IMR-90 (cell line): ENCODE data around the gene RASGRF1. TPM values are rescaled to one million over a fixed set of nuclear protein-coding genes. Genes with fewer than 3 reads are reported as not detected.

ENCODE experiments used
- ATAC-seq: fragments of 200-7000 bp; cut with Tn5 transposase; 2 replicates; pipeline ENCODE4 v1.9.1; 2020; ENCODE audit warnings: low read depth, mild to moderate bottlenecking, moderate library complexity
- BruUV-seq: library from RNA; stranded (reverse); fragments of 400-500 nt; replicated peaks from 2 replicates; lab custom pipeline; 2021; lab: Mats Ljungman, UMichigan
- CTCF ChIA-PET: fragments of 300-600 bp; formaldehyde crosslinking; extraction: SDS; loops from one replicate; lab custom pipeline; 2021; ENCODE audit warnings: antibody characterized with exemption; lab: Yijun Ruan, JAX
- POLR2A ChIA-PET: fragments of 300-600 bp; sonication (Branson Sonifier 250); formaldehyde crosslinking; loops from one replicate; lab custom pipeline; 2022; ENCODE audit warnings: antibody characterized with exemption; ENCODE audit not compliant: unreplicated experiment; lab: Charles Lee
- DNase-seq: peaks from one replicate; pipeline ENCODE4 v3.0.0; 2013
- H2AFZ ChIP-seq: replicated peaks from 2 replicates; pipeline ENCODE3; 2013; ENCODE audit warnings: low read length, mild to moderate bottlenecking; ENCODE audit not compliant: poor library complexity
- H2AK5ac ChIP-seq: 2 replicates; pipeline ENCODE4 v1.6.1; 2013; ENCODE audit warnings: low read depth, low read length, inconsistent platforms
- H2AK9ac ChIP-seq: replicated peaks from 2 replicates; pipeline ENCODE3; 2013; ENCODE audit warnings: mild to moderate bottlenecking, low read depth, low read length, moderate library complexity; ENCODE audit not compliant: poor library complexity
- H2BK120ac ChIP-seq: 2 replicates; pipeline ENCODE4 v1.6.1; 2013; ENCODE audit warnings: low read depth, low read length, inconsistent platforms
- H2BK15ac ChIP-seq: 3 replicates; pipeline ENCODE4 v1.6.1; 2013; ENCODE audit warnings: low read depth, low read length, inconsistent platforms
- H2BK20ac ChIP-seq: 2 replicates; pipeline ENCODE4 v1.6.1; 2013; ENCODE audit warnings: low read depth, mild to moderate bottlenecking, inconsistent platforms, low read length, moderate library complexity
- H2BK5ac ChIP-seq: 2 replicates; pipeline ENCODE4 v1.6.1; 2013; ENCODE audit warnings: mild to moderate bottlenecking, low read depth, low read length, inconsistent platforms; ENCODE audit not compliant: poor library complexity, severe bottlenecking
- H3K14ac ChIP-seq: replicated peaks from 2 replicates; pipeline ENCODE4 v1.6.1; 2013; ENCODE audit warnings: low read depth, low read length, inconsistent platforms
- H3K18ac ChIP-seq: 2 replicates; pipeline ENCODE4 v1.6.1; 2013; ENCODE audit warnings: low read depth, low read length, control low read depth
- H3K23ac ChIP-seq: 2 replicates; pipeline ENCODE4 v1.6.1; 2013; ENCODE audit warnings: low read depth, low read length, inconsistent platforms
- H3K27ac ChIP-seq: 2 replicates; pipeline ENCODE4 v1.5.1; 2013; ENCODE audit warnings: mild to moderate bottlenecking, control low read depth, low read length; ENCODE audit not compliant: insufficient read depth
- H3K27me3 ChIP-seq: 2 replicates; pipeline ENCODE4 v1.6.1; 2013; ENCODE audit warnings: low read length; ENCODE audit not compliant: control insufficient read depth, insufficient read depth
- H3K36me3 ChIP-seq: 2 replicates; pipeline ENCODE4 v1.6.1; 2013; ENCODE audit warnings: low read length, mixed read lengths; ENCODE audit not compliant: control insufficient read depth, insufficient read depth
- H3K4ac ChIP-seq: 2 replicates; pipeline ENCODE4 v1.6.1; 2013; ENCODE audit warnings: low read depth, low read length, inconsistent platforms
- H3K4me1 ChIP-seq: 2 replicates; pipeline ENCODE4 v1.6.1; 2013; ENCODE audit warnings: low read length, mixed read lengths; ENCODE audit not compliant: control insufficient read depth, insufficient read depth
- H3K4me2 ChIP-seq: 2 replicates; pipeline ENCODE4 v1.6.1; 2013; ENCODE audit warnings: low read depth, mild to moderate bottlenecking, control low read depth, low read length, moderate library complexity
- H3K4me3 ChIP-seq: 2 replicates; pipeline ENCODE4 v1.5.1; 2013; ENCODE audit warnings: low read depth, mild to moderate bottlenecking, control low read depth, low read length, moderate library complexity; ENCODE audit not compliant: insufficient read depth
- H3K56ac ChIP-seq: 2 replicates; pipeline ENCODE4 v1.6.1; 2013; ENCODE audit warnings: low read length, inconsistent platforms; ENCODE audit not compliant: insufficient read depth; ENCODE audit errors: extremely low read depth
- H3K79me1 ChIP-seq, 2 experiments: 2 replicates each; pipeline ENCODE4 v1.6.1; 2013; ENCODE audit warnings: low read length in 2 of 2, inconsistent platforms in 1 of 2, low read depth in 1 of 2
- H3K9ac ChIP-seq: 2 replicates; pipeline ENCODE4 v1.6.1; 2013; ENCODE audit warnings: low read depth, low read length, control low read depth
- H3K9me1 ChIP-seq: 2 replicates; pipeline ENCODE4 v1.6.1; 2013; ENCODE audit warnings: low read length, inconsistent platforms; ENCODE audit not compliant: insufficient read depth
- H3K9me3 ChIP-seq: 2 replicates; pipeline ENCODE4 v1.6.1; 2013; ENCODE audit warnings: low read length; ENCODE audit not compliant: control insufficient read depth, insufficient read depth
- H4K20me1 ChIP-seq: 2 replicates; pipeline ENCODE4 v1.6.1; 2013; ENCODE audit warnings: low read length, inconsistent platforms; ENCODE audit not compliant: insufficient read depth
- H4K5ac ChIP-seq: 2 replicates; pipeline ENCODE4 v1.6.1; 2013; ENCODE audit warnings: mild to moderate bottlenecking, low read depth, low read length, control low read depth
- H4K8ac ChIP-seq, 2 experiments: 2 replicates each; pipeline ENCODE4 v1.6.1; 2013; ENCODE audit warnings: low read depth in 2 of 2, low read length in 2 of 2, control low read depth in 1 of 2, inconsistent platforms in 1 of 2
- H4K91ac ChIP-seq: 2 replicates; pipeline ENCODE4 v1.6.1; 2013; ENCODE audit warnings: low read depth, low read length, inconsistent platforms; ENCODE audit not compliant: insufficient read depth
- CEBPB ChIP-seq: IDR thresholded peaks from 2 replicates; pipeline ENCODE4 v1.6.1; 2012; ENCODE audit warnings: low read depth, low read length, improper control_type of control experiment
- CHD1 ChIP-seq: IDR thresholded peaks from 2 replicates; pipeline ENCODE4 v1.6.1; 2012; ENCODE audit warnings: low read depth, low read length, improper control_type of control experiment
- CTCF ChIP-seq: conservative IDR thresholded peaks from 2 replicates; pipeline ENCODE4 v1.5.1; 2012; ENCODE audit warnings: mild to moderate bottlenecking, low read depth, low read length, improper control_type of control experiment
- ELK1 ChIP-seq: fragments of 150-350 bp; IDR thresholded peaks from 2 replicates; pipeline ENCODE4 v1.6.1; 2016; ENCODE audit warnings: low read depth, mild to moderate bottlenecking, low read length, moderate library complexity, borderline replicate concordance
- FOS ChIP-seq: fragments of 150-350 bp; IDR thresholded peaks from 2 replicates; pipeline ENCODE4 v1.6.1; 2016; ENCODE audit warnings: low read depth, low read length
- MAZ ChIP-seq: IDR thresholded peaks from 2 replicates; pipeline ENCODE4 v1.6.1; 2012; ENCODE audit warnings: low read depth, mild to moderate bottlenecking, low read length, improper control_type of control experiment, moderate library complexity, borderline replicate concordance
- MXI1 ChIP-seq: IDR thresholded peaks from 2 replicates; pipeline ENCODE4 v1.6.1; 2012; ENCODE audit warnings: low read depth, mild to moderate bottlenecking, low read length, moderate library complexity, borderline replicate concordance
- NFE2L2 ChIP-seq: fragments of 150-350 bp; IDR thresholded peaks from 2 replicates; pipeline ENCODE4 v1.6.1; 2016; ENCODE audit warnings: low read depth, mild to moderate bottlenecking, low read length
- POLR2A ChIP-seq: IDR thresholded peaks from 2 replicates; pipeline ENCODE4 v1.6.1; 2012; ENCODE audit warnings: mild to moderate bottlenecking, low read depth, low read length
- RAD21 ChIP-seq: IDR thresholded peaks from 2 replicates; pipeline ENCODE4 v1.6.1; 2012; ENCODE audit warnings: low read length, improper control_type of control experiment
- RCOR1 ChIP-seq: IDR thresholded peaks from 2 replicates; pipeline ENCODE4 v1.6.1; 2012; ENCODE audit warnings: mild to moderate bottlenecking, low read length, improper control_type of control experiment; ENCODE audit not compliant: insufficient replicate concordance
- RFX5 ChIP-seq: IDR thresholded peaks from 2 replicates; pipeline ENCODE4 v1.8.0; 2012; ENCODE audit warnings: low read depth, mild to moderate bottlenecking, low read length, moderate library complexity
- SMC3 ChIP-seq: fragments of 150-350 bp; IDR thresholded peaks from 2 replicates; pipeline ENCODE4 v1.6.1; 2016; ENCODE audit warnings: low read depth, mild to moderate bottlenecking, antibody characterized with exemption, low read length, moderate library complexity
- USF2 ChIP-seq: fragments of 150-350 bp; IDR thresholded peaks from 2 replicates; pipeline ENCODE4 v1.6.1; 2017; ENCODE audit warnings: mild to moderate bottlenecking, antibody characterized with exemption, low read length, low read depth
- WGBS, 2 experiments: methylation state at CpG; one replicate each; pipeline versions ENCODE4 v1.1.5 to v1.1.7; 2013; ENCODE audit warnings: missing lambda C conversion rate in 2 of 2; ENCODE audit not compliant: insufficient read length in 1 of 2; ENCODE audit errors: extremely low coverage in 2 of 2; 5-methylcytosine and 5-hydroxymethylcytosine counted together
- dilution Hi-C: fragments of 300-500 bp; cut with HindIII; formaldehyde crosslinking; loops from one replicate; pipeline ENCODE4 v1.14.3; 2018; ENCODE audit warnings: low sequenced_read_pairs; ENCODE audit not compliant: unreplicated experiment
- in situ Hi-C: fragments of 300-500 bp; cut with MboI; formaldehyde crosslinking; loops from 3 replicates; pipeline ENCODE4 v1.14.3; 2019; ENCODE audit warnings: low sequenced_read_pairs, inconsistent platforms, mixed read lengths
- intact Hi-C: fragments of 100-400 bp; cut with micrococcal nuclease; formaldehyde crosslinking; loops from 2 replicates; pipeline ENCODE4 v1.10.0; 2022
- polyA plus RNA-seq, 3 experiments: library from polyadenylated mRNA; depleted of rRNA; stranded (reverse); fragments of >200 nt; gene quantifications; 2 replicates each; pipeline ENCODE4 v1.2.3, GENCODE V29; 2012; ENCODE audit warnings: low replicate concordance in 1 of 3
- total RNA-seq: library from RNA; depleted of rRNA; stranded (reverse); fragments of >200 nt; gene quantifications from 2 replicates; pipeline ENCODE4 v1.2.3, GENCODE V29; 2012

RASGRF1 gene
- total and polyA plus RNA-seq, 2 of the 4 experiments (the other 2 are of a cell fraction): under 0.01 to 0.15 TPM

- no peak overlapping the region for H3K23ac ChIP-seq
- no peak overlapping the region for H3K56ac ChIP-seq
- no peak overlapping the region for H2BK15ac ChIP-seq
- H4K20me1 ChIP-seq: peaks cover 13% of the 10 kb centered on the region; the same call in 1 of the 2 replicates
- H3K27ac ChIP-seq: no peak overlapping the region
- 30% methylated on average over 2 of the region's 7 CpGs; no CpG with 5 or more reads in 1 of the 2 experiments for WGBS, 2 experiments
- no peak overlapping the region for H4K91ac ChIP-seq
- peaks cover 2% of the 10 kb centered on the region; the same call in 1 of the 2 replicates for H3K4me1 ChIP-seq
- no peak overlapping the region for H2AK5ac ChIP-seq
- CTCF ChIA-PET: no interaction called here
- H3K4me2 ChIP-seq: no peak overlapping the region
- in situ Hi-C loops: no loop called here
- H3K14ac ChIP-seq: no peak overlapping the region
- no peaks in the 10 kb centered on the region for H3K27me3 ChIP-seq
- H2BK20ac ChIP-seq: no peak overlapping the region
- no peak for ATAC-seq
- dilution Hi-C loops: no loop called here
- H3K36me3 ChIP-seq: peaks cover 53% of the 10 kb centered on the region
- H3K9me1 ChIP-seq: peaks cover 20% of the 10 kb centered on the region
- no peaks in the 10 kb centered on the region for H3K9me3 ChIP-seq
- H3K79me1 ChIP-seq: peaks cover 5 to 16% of the 10 kb centered on the region in 2 experiments
- no peak overlapping the region for H3K18ac ChIP-seq
- H3K9ac ChIP-seq: no peak overlapping the region
- no peak for DNase-seq
- intact Hi-C loops: no loop called here
- H2BK120ac ChIP-seq: no peak overlapping the region
- no peak for TF ChIP-seq CEBPB
- TF ChIP-seq CHD1: no peak
- no peak for TF ChIP-seq RCOR1
- TF ChIP-seq MXI1: no peak
- no peak for TF ChIP-seq RAD21
- TF ChIP-seq MAZ: no peak
- TF ChIP-seq CTCF: no peak
- TF ChIP-seq ELK1: no peak
- no peak for TF ChIP-seq USF2
- TF ChIP-seq RFX5: no peak
- no peak for TF ChIP-seq NFE2L2
- no peak for TF ChIP-seq SMC3
- no peak for TF ChIP-seq FOS
- TF ChIP-seq POLR2A: no peak
- no peak overlapping the region for H4K5ac ChIP-seq
- no peak overlapping the region for H2BK5ac ChIP-seq
- POLR2A ChIA-PET: no interaction called here
- H3K4me3 ChIP-seq: no peak overlapping the region
- no peak overlapping the region for H3K4ac ChIP-seq
- no peak overlapping the region for H2AK9ac ChIP-seq
- no peak overlapping the region for H2AFZ ChIP-seq
- no TSS peak for BruUV-seq
- no peak overlapping the region for H4K8ac ChIP-seq
These were observed 168.1 kb downstream of the RASGRF1 start for GRCh38 chr15:78922527-78922926.
